ENCODE data around the gene SPAM1.

Gene SPAM1

DNA sequence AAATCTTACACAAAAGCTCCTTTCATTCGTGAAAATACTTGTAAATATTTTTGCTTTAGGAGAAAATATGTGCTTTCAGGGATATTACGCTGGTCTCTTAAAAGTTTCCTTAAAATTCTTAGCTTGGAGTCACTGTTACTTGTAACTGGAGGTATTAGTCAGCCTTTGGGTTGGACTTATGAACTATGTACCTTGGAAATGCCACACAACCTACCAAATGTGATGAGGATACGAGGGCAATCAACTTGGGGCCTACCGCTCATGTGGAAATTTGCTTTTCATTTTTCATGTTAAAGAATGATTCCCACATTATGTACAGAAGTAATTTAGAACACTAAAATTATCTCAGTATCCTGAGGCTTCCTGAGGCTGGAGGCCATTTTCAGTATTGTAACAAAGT lies 23.1 kb downstream of the SPAM1 start:
- TF ChIP-seq MYC (IDR thresholded peaks at IDR 0.05; ENCODE audit: low read depth, low read length), result no peak
- no peak for TF ChIP-seq MAX (IDR thresholded peaks at IDR 0.05; ENCODE audit: low read depth, low read length)
- TF ChIP-seq CTCF (IDR thresholded peaks at IDR 0.05; ENCODE audit: low read depth, low read length), result no peak
- TF ChIP-seq POLR2A (IDR thresholded peaks at IDR 0.05; ENCODE audit: extremely low read depth, insufficient read length), result no peak
- no peak for DNase-seq (ENCODE audit: low read depth)
- no peak overlapping the region for H3K4me3 ChIP-seq (ENCODE audit: low read depth, low read length)

GRCh38 chr7:123958186-123958703 lies 33.2 kb downstream of the SPAM1 start:
- DNase-seq (ENCODE audit: low read depth), result no peak
- no peak overlapping the region for H3K4me3 ChIP-seq (ENCODE audit: low read depth, low read length)
- no peak for TF ChIP-seq MAX (IDR thresholded peaks at IDR 0.05; ENCODE audit: low read depth, low read length)
- no peak for TF ChIP-seq MYC (IDR thresholded peaks at IDR 0.05; ENCODE audit: low read depth, low read length)
- TF ChIP-seq POLR2A (IDR thresholded peaks at IDR 0.05; ENCODE audit: extremely low read depth, insufficient read length), result no peak
- TF ChIP-seq CTCF (IDR thresholded peaks at IDR 0.05; ENCODE audit: low read depth, low read length), result no peak

- no peak for DNase-seq (ENCODE audit: low read depth)
- H3K4me3 ChIP-seq (ENCODE audit: low read depth, low read length), result no peak overlapping the region
- no peak for TF ChIP-seq MYC (IDR thresholded peaks at IDR 0.05; ENCODE audit: low read depth, low read length)
- TF ChIP-seq MAX (IDR thresholded peaks at IDR 0.05; ENCODE audit: low read depth, low read length), result no peak
- TF ChIP-seq CTCF (IDR thresholded peaks at IDR 0.05; ENCODE audit: low read depth, low read length), result no peak
- TF ChIP-seq POLR2A (IDR thresholded peaks at IDR 0.05; ENCODE audit: extremely low read depth, insufficient read length), result no peak
Measured at GRCh38 chr7:123961771-123962170, 36.7 kb downstream of the SPAM1 start.

DNA sequence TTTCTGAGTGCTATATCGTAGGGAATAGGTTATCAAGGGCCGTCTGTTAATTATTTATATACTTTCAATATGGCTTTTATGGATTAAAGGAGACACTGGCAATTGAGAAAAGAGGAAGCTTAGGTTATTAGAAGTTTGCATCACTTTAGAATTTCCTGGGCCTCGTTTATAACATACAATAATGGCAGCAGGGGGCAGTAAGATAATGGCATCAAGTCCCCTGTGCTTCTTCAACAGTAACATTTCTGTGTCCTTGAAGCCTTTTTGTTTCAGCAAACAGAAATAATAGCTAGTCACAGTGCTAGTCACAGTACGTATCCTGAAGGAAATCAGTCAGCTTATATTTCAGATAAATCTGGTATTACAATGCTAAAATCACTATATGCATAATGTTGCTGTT lies 41.9 kb downstream of the SPAM1 start:
- no peak for TF ChIP-seq MYC (IDR thresholded peaks at IDR 0.05; ENCODE audit: low read depth, low read length)
- TF ChIP-seq POLR2A (IDR thresholded peaks at IDR 0.05; ENCODE audit: extremely low read depth, insufficient read length), result no peak
- no peak for TF ChIP-seq MAX (IDR thresholded peaks at IDR 0.05; ENCODE audit: low read depth, low read length)
- TF ChIP-seq CTCF (IDR thresholded peaks at IDR 0.05; ENCODE audit: low read depth, low read length), result no peak
- no peak overlapping the region for H3K4me3 ChIP-seq (ENCODE audit: low read depth, low read length)
- peak; percentile 69 for DNase-seq (ENCODE audit: low read depth)

- no peak overlapping the region for H3K4me3 ChIP-seq (ENCODE audit: low read depth, low read length)
- DNase-seq (ENCODE audit: low read depth), result no peak
- TF ChIP-seq POLR2A (IDR thresholded peaks at IDR 0.05; ENCODE audit: extremely low read depth, insufficient read length) (no peak), CTCF (IDR thresholded peaks at IDR 0.05; ENCODE audit: low read depth, low read length) (no peak), MAX (IDR thresholded peaks at IDR 0.05; ENCODE audit: low read depth, low read length) (no peak), MYC (IDR thresholded peaks at IDR 0.05; ENCODE audit: low read depth, low read length) (no peak)
Measured at GRCh38 chr7:123972045-123972444, 47.0 kb downstream of the SPAM1 start.
